ENCODE results near the gene ACACB. TPM values are rescaled to one million over a fixed set of nuclear protein-coding genes. Genes with fewer than 3 reads are reported as not detected.

ACACB gene
- total and polyA plus RNA-seq, 2 experiments from 2014 or later = 6.2 to 15.4 TPM

DNA sequence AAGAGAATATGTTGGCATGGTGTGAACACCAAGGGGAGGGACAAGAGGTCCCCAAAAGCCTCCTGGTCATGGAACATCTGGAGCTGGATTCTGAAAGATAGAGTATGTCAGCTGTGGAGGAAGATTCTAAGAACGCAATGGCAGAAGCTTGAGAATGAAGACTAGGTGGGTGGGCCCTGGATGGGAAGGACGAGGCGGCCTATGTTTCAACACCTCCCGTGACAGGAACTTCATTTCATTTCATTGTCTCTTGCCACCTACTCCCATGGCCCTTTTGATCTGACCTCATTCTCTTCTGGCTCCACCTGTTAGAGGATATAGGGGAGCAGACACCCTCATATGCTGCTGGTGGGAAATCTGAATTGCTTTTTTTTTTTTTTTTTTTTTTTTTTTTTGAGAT is 15.6 kb upstream of the ACACB start (continued):
- TF ChIP-seq, protein P1, sequence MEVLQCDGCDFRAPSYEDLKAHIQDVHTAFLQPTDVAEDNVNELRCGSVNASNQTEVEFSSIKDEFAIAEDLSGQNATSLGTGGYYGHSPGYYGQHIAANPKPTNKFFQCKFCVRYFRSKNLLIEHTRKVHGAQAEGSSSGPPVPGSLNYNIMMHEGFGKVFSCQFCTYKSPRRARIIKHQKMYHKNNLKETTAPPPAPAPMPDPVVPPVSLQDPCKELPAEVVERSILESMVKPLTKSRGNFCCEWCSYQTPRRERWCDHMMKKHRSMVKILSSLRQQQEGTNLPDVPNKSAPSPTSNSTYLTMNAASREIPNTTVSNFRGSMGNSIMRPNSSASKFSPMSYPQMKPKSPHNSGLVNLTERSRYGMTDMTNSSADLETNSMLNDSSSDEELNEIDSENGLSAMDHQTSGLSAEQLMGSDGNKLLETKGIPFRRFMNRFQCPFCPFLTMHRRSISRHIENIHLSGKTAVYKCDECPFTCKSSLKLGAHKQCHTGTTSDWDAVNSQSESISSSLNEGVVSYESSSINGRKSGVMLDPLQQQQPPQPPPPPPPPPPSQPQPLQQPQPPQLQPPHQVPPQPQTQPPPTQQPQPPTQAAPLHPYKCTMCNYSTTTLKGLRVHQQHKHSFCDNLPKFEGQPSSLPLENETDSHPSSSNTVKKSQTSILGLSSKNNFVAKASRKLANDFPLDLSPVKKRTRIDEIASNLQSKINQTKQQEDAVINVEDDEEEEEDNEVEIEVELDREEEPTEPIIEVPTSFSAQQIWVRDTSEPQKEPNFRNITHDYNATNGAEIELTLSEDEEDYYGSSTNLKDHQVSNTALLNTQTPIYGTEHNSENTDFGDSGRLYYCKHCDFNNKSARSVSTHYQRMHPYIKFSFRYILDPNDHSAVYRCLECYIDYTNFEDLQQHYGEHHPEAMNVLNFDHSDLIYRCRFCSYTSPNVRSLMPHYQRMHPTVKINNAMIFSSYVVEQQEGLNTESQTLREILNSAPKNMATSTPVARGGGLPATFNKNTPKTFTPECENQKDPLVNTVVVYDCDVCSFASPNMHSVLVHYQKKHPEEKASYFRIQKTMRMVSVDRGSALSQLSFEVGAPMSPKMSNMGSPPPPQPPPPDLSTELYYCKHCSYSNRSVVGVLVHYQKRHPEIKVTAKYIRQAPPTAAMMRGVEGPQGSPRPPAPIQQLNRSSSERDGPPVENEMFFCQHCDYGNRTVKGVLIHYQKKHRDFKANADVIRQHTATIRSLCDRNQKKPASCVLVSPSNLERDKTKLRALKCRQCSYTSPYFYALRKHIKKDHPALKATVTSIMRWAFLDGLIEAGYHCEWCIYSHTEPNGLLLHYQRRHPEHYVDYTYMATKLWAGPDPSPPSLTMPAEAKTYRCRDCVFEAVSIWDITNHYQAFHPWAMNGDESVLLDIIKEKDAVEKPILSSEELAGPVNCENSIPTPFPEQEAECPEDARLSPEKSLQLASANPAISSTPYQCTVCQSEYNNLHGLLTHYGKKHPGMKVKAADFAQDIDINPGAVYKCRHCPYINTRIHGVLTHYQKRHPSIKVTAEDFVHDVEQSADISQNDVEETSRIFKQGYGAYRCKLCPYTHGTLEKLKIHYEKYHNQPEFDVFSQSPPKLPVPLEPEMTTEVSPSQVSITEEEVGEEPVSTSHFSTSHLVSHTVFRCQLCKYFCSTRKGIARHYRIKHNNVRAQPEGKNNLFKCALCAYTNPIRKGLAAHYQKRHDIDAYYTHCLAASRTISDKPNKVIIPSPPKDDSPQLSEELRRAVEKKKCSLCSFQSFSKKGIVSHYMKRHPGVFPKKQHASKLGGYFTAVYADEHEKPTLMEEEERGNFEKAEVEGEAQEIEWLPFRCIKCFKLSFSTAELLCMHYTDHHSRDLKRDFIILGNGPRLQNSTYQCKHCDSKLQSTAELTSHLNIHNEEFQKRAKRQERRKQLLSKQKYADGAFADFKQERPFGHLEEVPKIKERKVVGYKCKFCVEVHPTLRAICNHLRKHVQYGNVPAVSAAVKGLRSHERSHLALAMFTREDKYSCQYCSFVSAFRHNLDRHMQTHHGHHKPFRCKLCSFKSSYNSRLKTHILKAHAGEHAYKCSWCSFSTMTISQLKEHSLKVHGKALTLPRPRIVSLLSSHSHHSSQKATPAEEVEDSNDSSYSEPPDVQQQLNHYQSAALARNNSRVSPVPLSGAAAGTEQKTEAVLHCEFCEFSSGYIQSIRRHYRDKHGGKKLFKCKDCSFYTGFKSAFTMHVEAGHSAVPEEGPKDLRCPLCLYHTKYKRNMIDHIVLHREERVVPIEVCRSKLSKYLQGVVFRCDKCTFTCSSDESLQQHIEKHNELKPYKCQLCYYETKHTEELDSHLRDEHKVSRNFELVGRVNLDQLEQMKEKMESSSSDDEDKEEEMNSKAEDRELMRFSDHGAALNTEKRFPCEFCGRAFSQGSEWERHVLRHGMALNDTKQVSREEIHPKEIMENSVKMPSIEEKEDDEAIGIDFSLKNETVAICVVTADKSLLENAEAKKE (CRISPR knock-in tag; IDR thresholded peaks at IDR 0.05) = no peak

DNA sequence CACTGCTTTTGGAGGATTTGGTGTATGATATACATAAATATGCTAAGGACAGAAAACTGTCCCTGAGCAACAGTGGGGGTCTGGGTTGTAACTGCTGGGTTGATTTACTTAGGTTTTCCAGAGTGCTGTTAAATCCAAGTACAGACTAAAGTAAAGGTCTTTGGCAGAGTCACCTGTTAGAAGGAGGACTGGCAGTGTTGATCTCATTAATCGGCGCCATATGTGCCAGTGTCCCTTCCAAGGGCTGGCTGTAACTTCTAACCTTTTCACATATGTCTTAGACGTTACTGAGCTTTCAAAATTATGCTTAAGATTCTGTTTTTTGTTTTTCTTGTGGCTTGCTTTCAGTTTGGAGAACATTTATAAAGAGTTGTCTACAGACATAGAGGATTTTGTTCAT is 13.9 kb upstream of the ACACB start:
- Histone ChIP-seq H2AFZ (no peak overlapping the region), H3K27ac (ENCODE audit: low read depth) (no peak overlapping the region), H3K27me3 (ENCODE audit: insufficient read depth) (no peaks in the 10 kb centered on the region), H3K4me1 (ENCODE audit: insufficient read depth) (peaks cover 4% of the 10 kb centered on the region; the same call in 1 of the 2 replicates), H3K36me3 (ENCODE audit: insufficient read depth) (peaks cover 69% of the 10 kb centered on the region), H4K20me1 (replicated peaks; ENCODE audit: insufficient read depth) (peaks cover 50% of the 10 kb centered on the region), H3K4me3 (no peak overlapping the region), H3K4me2 (no peak overlapping the region), H3K9me2 (ENCODE audit: insufficient read depth) (no peaks in the 10 kb centered on the region), H3K79me2 (replicated peaks; ENCODE audit: insufficient read depth) (peaks cover 29% of the 10 kb centered on the region), H3F3A (replicated peaks; ENCODE audit: low read depth) (0 out of 2 replicates have a peak, but pooled peaks cover 4% of the 10 kb centered on the region)
- ATAC-seq (no peak), DNase-seq (ENCODE audit: low spot score) (no peak)
- Mint-ChIP-seq H3K27me3 (ENCODE audit: insufficient read depth, low read depth, poor library complexity) (peaks cover 4% of the 10 kb centered on the region), H3K9me3 (no peaks in the 10 kb centered on the region), H3K36me3 (ENCODE audit: low read depth) (peaks cover 89% of the 10 kb centered on the region), H3K4me1 (peaks cover 12% of the 10 kb centered on the region), H3K27ac (no peak overlapping the region), H3K4me3 (no peak overlapping the region)
- TF ChIP-seq EZH2phosphoT487 (IDR thresholded peaks at IDR 0.05; ENCODE audit: unreplicated experiment) = no peak

DNA sequence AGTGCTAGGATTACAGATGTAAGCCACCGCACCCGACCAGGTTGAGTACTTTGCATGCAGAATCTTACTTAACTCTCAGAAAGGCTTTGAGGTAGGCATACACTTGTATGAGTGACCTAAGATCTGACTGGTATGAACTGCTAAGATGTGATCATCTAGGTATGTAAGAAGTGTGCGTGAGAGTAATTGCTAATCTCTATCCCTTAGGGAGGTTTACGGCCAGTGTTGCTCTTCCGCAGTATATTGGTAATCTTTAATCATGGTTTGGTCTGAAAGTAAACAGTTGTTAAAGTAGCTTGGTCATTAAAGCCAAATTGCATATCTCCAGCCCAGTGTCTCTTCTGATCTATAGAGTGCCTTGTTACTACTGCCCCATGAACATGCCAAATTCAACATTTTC is 11.2 kb upstream of the ACACB start:
- Mint-ChIP-seq H3K36me3 (ENCODE audit: low read depth) (peaks cover 95% of the 10 kb centered on the region), H3K4me3 (no peak overlapping the region), H3K27ac (no peak overlapping the region), H3K27me3 (ENCODE audit: insufficient read depth, low read depth, poor library complexity) (peaks cover 5% of the 10 kb centered on the region), H3K4me1 (peaks cover 2% of the 10 kb centered on the region; the same call in 2 of the 3 replicates), H3K9me3 (no peaks in the 10 kb centered on the region)
- no peak overlapping the region for H3K4me2 ChIP-seq
- no peak overlapping the region for H2AFZ ChIP-seq
- H3K4me1 ChIP-seq (ENCODE audit: insufficient read depth) = no peaks in the 10 kb centered on the region
- H3K27me3 ChIP-seq (ENCODE audit: insufficient read depth) = no peaks in the 10 kb centered on the region
- TF ChIP-seq, protein P2, sequence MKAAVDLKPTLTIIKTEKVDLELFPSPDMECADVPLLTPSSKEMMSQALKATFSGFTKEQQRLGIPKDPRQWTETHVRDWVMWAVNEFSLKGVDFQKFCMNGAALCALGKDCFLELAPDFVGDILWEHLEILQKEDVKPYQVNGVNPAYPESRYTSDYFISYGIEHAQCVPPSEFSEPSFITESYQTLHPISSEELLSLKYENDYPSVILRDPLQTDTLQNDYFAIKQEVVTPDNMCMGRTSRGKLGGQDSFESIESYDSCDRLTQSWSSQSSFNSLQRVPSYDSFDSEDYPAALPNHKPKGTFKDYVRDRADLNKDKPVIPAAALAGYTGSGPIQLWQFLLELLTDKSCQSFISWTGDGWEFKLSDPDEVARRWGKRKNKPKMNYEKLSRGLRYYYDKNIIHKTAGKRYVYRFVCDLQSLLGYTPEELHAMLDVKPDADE (IDR thresholded peaks at IDR 0.05) = no peak
- TF ChIP-seq EZH2phosphoT487 (IDR thresholded peaks at IDR 0.05; ENCODE audit: unreplicated experiment) (no peak), ZNF331 (CRISPR knock-in tag; IDR thresholded peaks at IDR 0.05; ENCODE audit: low read depth) (no peak), STAT1 (IDR thresholded peaks at IDR 0.05; ENCODE audit: unreplicated experiment) (no peak), ZNF114 (CRISPR knock-in tag; IDR thresholded peaks at IDR 0.05) (no peak), EZH2 (IDR thresholded peaks at IDR 0.05; ENCODE audit: low read depth, unreplicated experiment) (no peak)
- TF ChIP-seq, protein P3, sequence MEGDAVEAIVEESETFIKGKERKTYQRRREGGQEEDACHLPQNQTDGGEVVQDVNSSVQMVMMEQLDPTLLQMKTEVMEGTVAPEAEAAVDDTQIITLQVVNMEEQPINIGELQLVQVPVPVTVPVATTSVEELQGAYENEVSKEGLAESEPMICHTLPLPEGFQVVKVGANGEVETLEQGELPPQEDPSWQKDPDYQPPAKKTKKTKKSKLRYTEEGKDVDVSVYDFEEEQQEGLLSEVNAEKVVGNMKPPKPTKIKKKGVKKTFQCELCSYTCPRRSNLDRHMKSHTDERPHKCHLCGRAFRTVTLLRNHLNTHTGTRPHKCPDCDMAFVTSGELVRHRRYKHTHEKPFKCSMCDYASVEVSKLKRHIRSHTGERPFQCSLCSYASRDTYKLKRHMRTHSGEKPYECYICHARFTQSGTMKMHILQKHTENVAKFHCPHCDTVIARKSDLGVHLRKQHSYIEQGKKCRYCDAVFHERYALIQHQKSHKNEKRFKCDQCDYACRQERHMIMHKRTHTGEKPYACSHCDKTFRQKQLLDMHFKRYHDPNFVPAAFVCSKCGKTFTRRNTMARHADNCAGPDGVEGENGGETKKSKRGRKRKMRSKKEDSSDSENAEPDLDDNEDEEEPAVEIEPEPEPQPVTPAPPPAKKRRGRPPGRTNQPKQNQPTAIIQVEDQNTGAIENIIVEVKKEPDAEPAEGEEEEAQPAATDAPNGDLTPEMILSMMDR (conservative IDR thresholded peaks at IDR 0.05; ENCODE audit: low read depth in 2 of 2) = no peak
- DNase-seq (ENCODE audit: low spot score) = no peak
- no peaks in the 10 kb centered on the region for H3K9me2 ChIP-seq (ENCODE audit: insufficient read depth)
- peaks cover 11% of the 10 kb centered on the region for H3K79me2 ChIP-seq (replicated peaks; ENCODE audit: insufficient read depth)
- peaks cover 17% of the 10 kb centered on the region for H3F3A ChIP-seq (replicated peaks; ENCODE audit: low read depth)
- no peak for ATAC-seq
- H3K36me3 ChIP-seq (ENCODE audit: insufficient read depth) = peaks cover 70% of the 10 kb centered on the region
- peaks cover 39% of the 10 kb centered on the region for H4K20me1 ChIP-seq (replicated peaks; ENCODE audit: insufficient read depth)
- H3K4me3 ChIP-seq = no peak overlapping the region
- no peak overlapping the region for H3K27ac ChIP-seq (ENCODE audit: low read depth)

Measured in GM23338 (cell line).